GM10266 (cell line): ENCODE data around the gene SH3BP2.

ENCODE experiments used
- DNase-seq: peaks from one replicate; pipeline ENCODE4 v3.0.0; 2012; ENCODE audit errors: extremely low spot score
- TF ChIP-seq, protein P1 (sequence below): IDR thresholded peaks from 2 replicates; pipeline ENCODE4 v1.5.1; 2012; ENCODE audit warnings: mild to moderate bottlenecking, low read depth; ENCODE audit not compliant: control insufficient read depth, insufficient read depth; ENCODE audit errors: missing control alignments

The SH3BP2 gene

GRCh38 chr4:2789793-2790582 is 2.9 kb upstream of the SH3BP2 start:
- TF ChIP-seq, protein P1, sequence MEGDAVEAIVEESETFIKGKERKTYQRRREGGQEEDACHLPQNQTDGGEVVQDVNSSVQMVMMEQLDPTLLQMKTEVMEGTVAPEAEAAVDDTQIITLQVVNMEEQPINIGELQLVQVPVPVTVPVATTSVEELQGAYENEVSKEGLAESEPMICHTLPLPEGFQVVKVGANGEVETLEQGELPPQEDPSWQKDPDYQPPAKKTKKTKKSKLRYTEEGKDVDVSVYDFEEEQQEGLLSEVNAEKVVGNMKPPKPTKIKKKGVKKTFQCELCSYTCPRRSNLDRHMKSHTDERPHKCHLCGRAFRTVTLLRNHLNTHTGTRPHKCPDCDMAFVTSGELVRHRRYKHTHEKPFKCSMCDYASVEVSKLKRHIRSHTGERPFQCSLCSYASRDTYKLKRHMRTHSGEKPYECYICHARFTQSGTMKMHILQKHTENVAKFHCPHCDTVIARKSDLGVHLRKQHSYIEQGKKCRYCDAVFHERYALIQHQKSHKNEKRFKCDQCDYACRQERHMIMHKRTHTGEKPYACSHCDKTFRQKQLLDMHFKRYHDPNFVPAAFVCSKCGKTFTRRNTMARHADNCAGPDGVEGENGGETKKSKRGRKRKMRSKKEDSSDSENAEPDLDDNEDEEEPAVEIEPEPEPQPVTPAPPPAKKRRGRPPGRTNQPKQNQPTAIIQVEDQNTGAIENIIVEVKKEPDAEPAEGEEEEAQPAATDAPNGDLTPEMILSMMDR = no peak
- no peak for DNase-seq

DNA sequence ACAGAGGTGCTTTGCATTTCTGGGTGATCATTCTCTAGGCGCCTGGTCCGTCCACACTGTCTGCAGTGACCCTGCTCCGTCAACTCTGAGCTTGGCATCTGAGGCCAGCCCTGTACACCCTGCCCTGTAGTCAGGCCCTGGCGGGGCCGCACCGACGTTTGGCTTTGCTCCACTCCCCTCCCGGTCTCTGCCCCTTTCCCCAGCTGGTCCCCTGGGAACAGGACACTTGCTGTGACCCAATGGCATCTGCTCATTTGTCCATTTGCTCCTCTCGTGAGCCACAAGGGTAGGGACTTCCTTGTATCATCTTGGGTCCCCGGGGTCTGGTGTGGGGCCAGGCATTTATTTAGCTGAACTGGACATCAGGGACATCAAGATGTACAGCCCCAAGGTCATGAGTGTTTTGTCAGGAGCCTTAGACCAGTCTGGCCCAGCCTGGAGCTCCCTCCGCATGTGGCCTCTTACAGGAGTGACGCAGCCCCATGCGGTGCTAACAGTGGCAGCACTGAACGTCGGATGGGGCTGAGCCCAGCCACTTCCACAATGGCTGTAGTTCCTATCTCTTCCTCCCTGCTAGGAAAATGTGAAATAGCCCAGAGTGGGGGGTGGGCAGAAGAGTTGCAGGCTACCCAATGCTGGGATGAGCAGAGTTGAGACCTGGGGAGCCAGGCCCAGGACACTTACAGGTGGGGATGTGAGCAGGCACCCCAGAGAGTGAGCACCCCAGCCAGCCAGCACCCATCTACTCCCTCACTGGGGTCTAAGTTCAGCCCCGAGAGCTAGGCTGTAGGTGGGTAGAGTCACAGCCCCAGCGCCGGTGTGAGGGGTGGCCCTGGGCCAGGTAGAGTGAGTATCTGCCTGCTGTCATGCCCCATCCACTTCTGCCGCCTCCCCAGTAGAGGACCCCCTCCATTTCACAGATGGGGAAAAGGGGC is 2.0 kb upstream of the SH3BP2 start:
- no peak for DNase-seq
- TF ChIP-seq, protein P1 = no peak

GRCh38 chr4:2791518-2792395 is 1.1 kb upstream of the SH3BP2 start:
- TF ChIP-seq, protein P1 = no peak

DNA sequence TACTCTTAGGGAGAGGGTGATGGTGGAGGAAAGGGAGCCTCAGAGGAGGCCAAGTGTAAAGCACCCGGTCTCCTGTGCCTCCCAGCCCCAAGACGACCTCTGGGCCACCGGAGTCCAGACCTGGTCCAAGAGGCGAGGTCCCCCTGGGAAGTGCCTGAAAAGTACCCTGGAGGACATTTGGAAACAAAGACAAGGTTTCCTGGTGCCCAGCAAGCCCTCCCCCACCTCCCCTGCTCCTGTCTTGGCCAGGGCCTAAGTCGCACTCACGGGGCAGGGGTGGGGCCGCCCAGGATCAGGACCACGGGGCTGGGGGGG is 532 bp upstream of the SH3BP2 start:
- no peak for DNase-seq
- TF ChIP-seq, protein P1 = no peak

More at GRCh38 chr4:2791518-2792395, 1.1 kb upstream of the SH3BP2 start:
- DNase-seq = no peak

- TF ChIP-seq, protein P1 = no peak
- DNase-seq = no peak
These were observed 951 bp downstream of the SH3BP2 start for GRCh38 chr4:2793586-2794485.
